Parathyroid adenoma (tissue), 2 donors: ENCODE measurements around the gene CD300H.

Source experiments
- H2AFZ ChIP-seq: fragments of 300-600 bp; sonication (generic); one replicate; pipeline ENCODE4 v1.7.0; 2017; ENCODE audit warnings: antibody characterized with exemption, mild to moderate bottlenecking
- H3K27ac ChIP-seq: fragments of 300-600 bp; sonication (generic); one replicate; pipeline ENCODE4 v1.7.0; 2017
- H3K27me3 ChIP-seq: fragments of 300-600 bp; sonication (generic); one replicate; pipeline ENCODE4 v1.7.0; 2017; ENCODE audit warnings: low read length; ENCODE audit not compliant: control insufficient read depth, insufficient read depth
- H3K36me3 ChIP-seq: fragments of 300-600 bp; sonication (generic); one replicate; pipeline ENCODE4 v1.7.0; 2017; ENCODE audit warnings: low read length; ENCODE audit not compliant: control insufficient read depth, insufficient read depth
- H3K4me1 ChIP-seq: fragments of 300-600 bp; sonication (generic); one replicate; pipeline ENCODE4 v1.7.0; 2017; ENCODE audit warnings: control low read depth
- H3K4me2 ChIP-seq: fragments of 300-600 bp; sonication (generic); one replicate; pipeline ENCODE4 v1.7.0; 2017; ENCODE audit warnings: low read length
- H3K4me3 ChIP-seq: fragments of 300-600 bp; sonication (generic); one replicate; pipeline ENCODE4 v1.7.0; 2017; ENCODE audit warnings: low read depth, low read length
- H3K79me2 ChIP-seq: fragments of 300-600 bp; sonication (generic); one replicate; pipeline ENCODE4 v1.7.0; 2017; ENCODE audit warnings: control low read depth
- H3K9ac ChIP-seq: fragments of 300-600 bp; sonication (generic); one replicate; pipeline ENCODE4 v1.7.0; 2017; ENCODE audit warnings: mild to moderate bottlenecking
- H3K9me3 ChIP-seq: fragments of 300-600 bp; sonication (generic); one replicate; pipeline ENCODE4 v1.7.0; 2017; ENCODE audit warnings: low read length; ENCODE audit not compliant: control insufficient read depth
- CTCF ChIP-seq: fragments of 300-600 bp; sonication (generic); IDR thresholded peaks from one replicate; pipeline ENCODE4 v1.7.0; 2017; ENCODE audit warnings: antibody characterized with exemption, mild to moderate bottlenecking
- donor health status: primary hyperparathyroidism.

The CD300H gene

GRCh38 chr17:74555427-74555940 lies 11.8 kb downstream of the CD300H start:
- H3K27ac ChIP-seq = no peak overlapping the region
- no peaks in the 10 kb centered on the region for H3K9me3 ChIP-seq
- H3K4me1 ChIP-seq = no peaks in the 10 kb centered on the region
- no peaks in the 10 kb centered on the region for H3K79me2 ChIP-seq
- H3K9ac ChIP-seq = no peak overlapping the region
- no peak overlapping the region for H3K4me3 ChIP-seq
- TF ChIP-seq CTCF = no peak
- H3K4me2 ChIP-seq = no peak overlapping the region
- H3K36me3 ChIP-seq = no peaks in the 10 kb centered on the region
- no peak overlapping the region for H2AFZ ChIP-seq
- no peaks in the 10 kb centered on the region for H3K27me3 ChIP-seq

GRCh38 chr17:74554909-74555308 lies 12.4 kb downstream of the CD300H start:
- H3K79me2 ChIP-seq = no peaks in the 10 kb centered on the region
- H3K4me3 ChIP-seq = no peak overlapping the region
- no peaks in the 10 kb centered on the region for H3K4me1 ChIP-seq
- H3K27me3 ChIP-seq = no peaks in the 10 kb centered on the region
- no peaks in the 10 kb centered on the region for H3K36me3 ChIP-seq
- no peak overlapping the region for H3K9ac ChIP-seq
- no peak overlapping the region for H3K27ac ChIP-seq
- H2AFZ ChIP-seq = no peak overlapping the region
- no peak overlapping the region for H3K4me2 ChIP-seq
- TF ChIP-seq CTCF = no peak
- no peaks in the 10 kb centered on the region for H3K9me3 ChIP-seq

GRCh38 chr17:74552037-74552436 lies 15.3 kb downstream of the CD300H start:
- Histone ChIP-seq H3K9me3 (no peaks in the 10 kb centered on the region), H3K9ac (no peak overlapping the region), H3K27ac (no peak overlapping the region), H2AFZ (no peak overlapping the region), H3K79me2 (no peaks in the 10 kb centered on the region), H3K36me3 (no peaks in the 10 kb centered on the region), H3K4me1 (no peaks in the 10 kb centered on the region), H3K27me3 (no peaks in the 10 kb centered on the region), H3K4me2 (no peak overlapping the region), H3K4me3 (no peak overlapping the region)
- no peak for TF ChIP-seq CTCF

- Histone ChIP-seq H3K36me3 (no peaks in the 10 kb centered on the region), H3K9me3 (no peaks in the 10 kb centered on the region), H3K79me2 (no peaks in the 10 kb centered on the region), H3K27me3 (no peaks in the 10 kb centered on the region), H3K27ac (no peak overlapping the region), H3K4me2 (no peak overlapping the region), H3K4me1 (no peaks in the 10 kb centered on the region), H2AFZ (no peak overlapping the region), H3K4me3 (no peak overlapping the region), H3K9ac (no peak overlapping the region)
- no peak for TF ChIP-seq CTCF
Measured at GRCh38 chr17:74550602-74551001, 16.7 kb downstream of the CD300H start.

GRCh38 chr17:74549343-74549742 lies 18.0 kb downstream of the CD300H start:
- no peak overlapping the region for H3K4me2 ChIP-seq
- H3K79me2 ChIP-seq = no peaks in the 10 kb centered on the region
- no peak for TF ChIP-seq CTCF
- H3K27ac ChIP-seq = no peak overlapping the region
- H3K4me1 ChIP-seq = no peaks in the 10 kb centered on the region
- no peaks in the 10 kb centered on the region for H3K36me3 ChIP-seq
- H3K9ac ChIP-seq = no peak overlapping the region
- H3K27me3 ChIP-seq = no peaks in the 10 kb centered on the region
- no peak overlapping the region for H3K4me3 ChIP-seq
- no peak overlapping the region for H2AFZ ChIP-seq
- H3K9me3 ChIP-seq = no peaks in the 10 kb centered on the region
